GM19043 (cell line): ENCODE measurements around the gene ELF5.

ENCODE experiments used
- ATAC-seq: cut with Tn5 transposase; IDR thresholded peaks from one replicate; pipeline ENCODE4 v1.9.1; 2021; ENCODE audit warnings: low read depth; ENCODE audit not compliant: unreplicated experiment

Gene ELF5

DNA sequence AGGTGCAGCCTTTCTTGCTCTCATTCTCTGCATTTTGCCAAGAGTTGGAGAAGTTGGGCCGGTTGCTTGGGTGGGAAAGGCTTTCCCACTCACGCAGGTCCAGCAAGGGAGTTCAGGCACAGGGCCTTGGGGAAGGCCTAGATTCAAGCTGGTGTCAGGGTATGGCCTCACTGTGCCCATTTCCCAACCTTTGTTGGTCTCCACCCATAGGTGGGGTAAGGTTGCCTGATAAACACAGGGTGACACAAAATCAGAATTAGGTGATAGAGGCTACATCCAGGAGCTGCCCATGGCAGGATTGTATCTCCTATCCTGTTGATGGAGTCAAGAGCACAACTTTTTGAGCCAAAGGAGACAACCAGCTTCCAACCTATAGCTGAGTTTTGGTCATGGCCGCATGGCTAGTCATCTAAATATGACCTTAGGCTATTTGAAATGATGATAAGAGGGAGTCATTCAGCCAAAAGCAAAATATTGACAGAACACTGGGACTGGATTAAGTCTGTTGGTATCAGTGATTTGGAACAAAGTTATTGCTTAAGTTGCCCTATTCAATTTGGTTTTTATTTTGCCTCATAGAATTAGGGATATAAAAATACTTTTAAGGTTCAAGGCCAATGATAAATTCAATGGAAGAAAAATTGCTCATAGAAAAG is 54.0 kb downstream of the ELF5 start:
- ATAC-seq = no peak

DNA sequence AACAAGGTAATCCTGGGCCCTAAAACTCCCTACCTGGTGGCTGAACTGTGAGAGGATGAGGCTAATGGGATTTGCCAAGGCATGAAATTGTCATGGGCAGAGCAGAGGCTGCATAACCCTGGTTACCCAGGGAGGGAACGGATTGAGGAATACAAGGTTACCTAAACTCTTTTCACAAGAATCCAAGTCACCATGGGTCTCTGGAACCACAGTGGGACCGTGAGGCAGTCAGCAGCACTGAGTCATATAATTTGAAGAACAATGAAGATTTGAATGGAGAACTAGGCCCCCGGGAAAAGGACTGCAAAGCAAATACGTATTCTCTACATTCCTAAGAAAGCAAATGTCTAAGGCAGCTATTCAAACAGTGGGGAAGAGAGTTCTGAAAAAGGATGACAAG is 55.1 kb downstream of the ELF5 start:
- no peak for ATAC-seq

- no peak for ATAC-seq
Measured at GRCh38 chr11:34457607-34458006, 56.0 kb downstream of the ELF5 start.

DNA sequence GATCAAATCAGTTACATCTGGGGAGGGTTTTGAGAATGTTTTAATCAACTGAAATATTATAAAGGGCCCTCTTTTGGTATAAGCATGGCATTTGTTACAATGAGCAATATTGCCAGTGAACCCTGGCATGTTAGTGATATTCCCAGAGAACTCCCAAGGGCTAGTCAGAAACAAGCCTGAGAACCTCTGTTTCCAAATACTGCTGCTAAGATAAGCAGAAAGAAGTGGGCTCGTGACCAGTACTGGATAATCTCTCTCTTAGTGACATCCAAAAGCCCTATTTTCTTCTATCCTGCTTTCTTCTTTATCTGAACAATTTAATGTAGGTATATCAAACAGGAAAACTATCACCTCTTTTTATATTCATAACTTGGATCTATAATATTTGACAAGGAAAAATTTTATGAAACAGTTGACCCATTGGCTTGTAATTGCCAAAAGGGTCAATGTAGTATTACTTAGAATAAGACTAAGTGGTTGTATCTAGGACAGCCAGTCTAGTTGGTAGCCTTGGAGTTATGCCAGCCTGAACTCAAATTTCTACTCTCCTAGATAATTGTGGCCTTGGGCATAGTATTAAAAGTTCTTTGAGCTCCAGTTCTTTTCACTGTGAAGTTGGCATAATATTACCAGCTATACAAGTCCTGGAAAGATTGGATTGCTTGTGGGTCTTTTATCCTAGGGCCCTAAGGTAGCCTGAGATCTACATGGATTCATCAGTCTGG is 59.1 kb downstream of the ELF5 start:
- ATAC-seq = no peak

GRCh38 chr11:34451053-34451452 is 62.5 kb downstream of the ELF5 start:
- no peak for ATAC-seq

- no peak for ATAC-seq
Measured at GRCh38 chr11:34449013-34449412, 64.6 kb downstream of the ELF5 start.

GRCh38 chr11:34448223-34448994 is 65.2 kb downstream of the ELF5 start:
- ATAC-seq = no peak

- no peak for ATAC-seq
Measured at GRCh38 chr11:34447044-34447443, 66.5 kb downstream of the ELF5 start.

GRCh38 chr11:34446386-34446785 is 67.2 kb downstream of the ELF5 start:
- ATAC-seq = no peak

DNA sequence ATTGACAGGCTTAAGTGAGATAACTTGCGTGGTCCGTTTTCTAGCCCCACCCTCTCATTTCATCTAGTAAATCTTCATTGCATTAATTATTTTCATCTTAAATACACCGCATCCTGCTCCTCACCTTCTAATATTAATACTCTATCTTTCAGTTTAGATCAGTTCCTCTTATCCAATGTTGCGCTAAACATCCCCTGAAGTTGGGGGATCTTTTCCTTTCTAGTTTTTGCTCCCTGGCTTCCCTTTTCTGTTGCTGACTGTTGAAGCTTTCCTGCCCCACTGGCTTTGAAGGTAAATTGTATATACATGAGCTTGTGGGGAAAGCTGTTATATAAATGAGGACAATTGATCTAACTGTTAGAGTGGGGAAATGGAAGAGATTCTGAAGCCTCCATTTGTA is 67.6 kb downstream of the ELF5 start:
- no peak for ATAC-seq

- no peak for ATAC-seq
Measured at GRCh38 chr11:34444428-34444827, 69.2 kb downstream of the ELF5 start.

GRCh38 chr11:34443136-34443535 is 70.5 kb downstream of the ELF5 start:
- no peak for ATAC-seq

- ATAC-seq = no peak
Measured at GRCh38 chr11:34441814-34442213, 71.8 kb downstream of the ELF5 start.

DNA sequence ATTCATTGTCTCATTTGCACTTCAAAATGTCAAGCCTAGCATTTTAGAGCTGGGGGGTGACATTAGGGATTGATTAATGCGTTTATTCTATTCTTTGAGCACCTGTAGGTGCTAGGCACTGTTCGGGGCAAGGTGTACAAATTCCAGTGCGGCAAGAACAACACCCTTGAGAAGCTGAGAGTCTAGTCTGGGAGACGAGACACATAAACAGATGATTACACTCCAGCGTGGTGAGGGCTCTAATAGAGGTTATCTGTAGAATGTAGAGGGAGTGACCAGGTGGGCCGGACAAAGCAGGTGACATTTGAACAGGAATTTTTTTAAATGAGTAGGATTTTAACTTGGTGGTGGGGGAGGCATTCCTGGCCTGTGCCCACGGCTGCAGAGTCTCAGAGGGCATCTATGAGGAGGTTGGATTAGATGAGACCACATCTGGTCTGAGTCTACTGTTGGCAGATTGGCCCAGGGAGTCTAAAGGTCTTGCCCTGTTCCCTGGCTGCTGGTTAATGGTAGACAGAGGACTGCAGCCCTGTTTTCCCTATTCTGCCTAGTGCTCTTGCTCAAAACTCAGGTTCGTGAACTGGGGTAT is 73.9 kb downstream of the ELF5 start:
- no peak for ATAC-seq

DNA sequence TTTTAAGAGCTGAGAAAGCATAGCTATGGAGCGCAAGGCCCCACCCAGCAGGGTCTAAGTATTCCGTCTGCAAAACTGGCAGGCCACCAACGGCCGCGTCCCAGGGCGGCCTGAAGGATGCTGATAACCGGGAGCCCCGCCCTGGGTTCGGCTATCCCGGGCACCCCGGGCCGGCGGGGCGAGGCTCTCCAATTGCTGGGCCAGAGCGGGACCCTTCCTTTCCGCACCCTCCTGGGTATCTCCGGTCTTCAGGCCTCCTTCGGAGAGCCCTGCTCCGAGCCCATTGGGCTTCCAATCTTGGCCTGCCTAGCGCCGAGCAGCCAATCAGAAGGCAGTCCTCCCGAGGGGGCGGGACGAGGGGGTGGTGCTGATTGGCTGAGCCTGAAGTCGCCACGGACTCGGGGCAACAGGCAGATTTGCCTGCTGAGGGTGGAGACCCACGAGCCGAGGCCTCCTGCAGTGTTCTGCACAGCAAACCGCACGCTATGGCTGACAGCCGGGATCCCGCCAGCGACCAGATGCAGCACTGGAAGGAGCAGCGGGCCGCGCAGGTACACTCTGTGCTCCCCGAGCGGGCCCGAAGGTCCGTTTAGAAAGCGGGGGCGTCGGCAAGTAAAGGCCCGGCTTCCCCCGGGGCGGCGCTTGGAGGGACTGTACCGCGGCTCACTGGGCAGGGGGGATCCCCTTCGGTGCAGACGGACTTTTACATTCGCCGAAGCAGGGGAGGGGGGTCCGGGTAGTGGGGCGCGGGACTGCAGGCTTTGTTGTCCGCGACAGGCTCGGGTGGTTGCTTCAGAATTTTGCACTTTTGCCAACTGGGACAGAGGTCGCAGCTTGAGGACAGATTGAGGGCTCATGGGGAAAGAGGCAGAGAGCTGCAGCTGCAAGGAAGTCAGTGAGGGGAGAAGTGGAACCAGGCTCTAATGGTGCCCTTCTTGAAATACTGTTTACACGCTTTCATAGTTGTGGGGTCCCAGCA is 74.8 kb downstream of the ELF5 start, which contains the start of gene CAT:
TSS of gene CAT (plus strand) at position 406 of the 979 bp plus-strand sequence. CDS start at position 486, 80 bp downstream.
- peak; percentile 97 for ATAC-seq

- ATAC-seq = no peak
Measured at GRCh38 chr11:34437224-34438125, 76.1 kb downstream of the ELF5 start.

GRCh38 chr11:34433899-34434298 is 79.7 kb downstream of the ELF5 start:
- no peak for ATAC-seq

GRCh38 chr11:34432822-34433221 is 80.8 kb downstream of the ELF5 start:
- no peak for ATAC-seq

DNA sequence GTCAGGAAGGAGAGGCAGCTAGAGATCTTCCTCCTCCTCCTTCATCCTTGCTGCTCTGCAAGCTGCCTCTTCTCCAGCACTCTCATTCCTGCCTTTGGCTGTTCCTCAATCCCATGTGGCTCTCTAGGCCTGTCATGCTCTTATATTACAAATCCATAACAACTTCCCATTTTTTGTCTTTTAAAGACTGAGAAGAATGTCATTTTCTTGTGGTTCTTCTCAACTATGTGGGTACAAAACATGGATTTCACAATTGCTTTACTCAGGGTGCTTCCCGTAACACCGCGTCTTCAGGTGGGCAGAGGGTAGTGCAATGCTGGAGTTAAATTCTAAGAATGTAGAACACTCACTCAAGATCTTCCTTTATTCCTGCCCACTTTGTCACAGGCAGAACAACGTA is 81.6 kb downstream of the ELF5 start:
- no peak for ATAC-seq
